H54 (cell line): ENCODE measurements around the gene NTSR1.

ENCODE experiments used
- DNase-seq: peaks from one replicate; pipeline ENCODE4 v3.0.0; 2011; ENCODE audit warnings: low spot score, mixed read lengths; ENCODE audit not compliant: insufficient read length
- FAIRE-seq: peaks from 3 replicates; lab custom pipeline; 2011; peaks lifted over from hg19 to GRCh38; lab: Jason Lieb, UNC
- POLR2A ChIP-seq: IDR thresholded peaks from 2 replicates; pipeline ENCODE4 v1.6.1; 2011; ENCODE audit warnings: low read depth, mild to moderate bottlenecking, low read length

NTSR1 gene

DNA sequence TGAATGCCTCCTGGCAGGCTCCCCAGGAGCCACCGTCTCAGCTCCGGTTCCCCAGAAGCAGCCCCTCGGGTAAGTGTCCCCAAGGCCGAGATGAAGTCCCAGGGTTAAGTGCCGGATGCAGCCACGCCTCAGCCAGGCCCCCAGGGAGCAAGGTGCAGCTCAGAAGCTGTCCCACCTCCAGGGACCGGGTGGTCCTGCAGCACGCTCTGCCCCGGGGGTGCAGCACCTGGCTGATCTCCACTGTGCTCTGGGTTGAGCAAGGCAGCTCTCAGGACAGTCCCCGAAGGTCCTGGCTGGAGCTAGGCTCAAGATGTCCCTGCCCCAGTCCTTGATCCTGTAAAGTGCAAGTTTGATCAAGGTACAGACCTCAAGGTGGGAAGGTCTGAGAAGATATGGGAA is 15.1 kb upstream of the NTSR1 start:
- FAIRE-seq (no peak), DNase-seq (no peak)
- no peak for TF ChIP-seq POLR2A

DNA sequence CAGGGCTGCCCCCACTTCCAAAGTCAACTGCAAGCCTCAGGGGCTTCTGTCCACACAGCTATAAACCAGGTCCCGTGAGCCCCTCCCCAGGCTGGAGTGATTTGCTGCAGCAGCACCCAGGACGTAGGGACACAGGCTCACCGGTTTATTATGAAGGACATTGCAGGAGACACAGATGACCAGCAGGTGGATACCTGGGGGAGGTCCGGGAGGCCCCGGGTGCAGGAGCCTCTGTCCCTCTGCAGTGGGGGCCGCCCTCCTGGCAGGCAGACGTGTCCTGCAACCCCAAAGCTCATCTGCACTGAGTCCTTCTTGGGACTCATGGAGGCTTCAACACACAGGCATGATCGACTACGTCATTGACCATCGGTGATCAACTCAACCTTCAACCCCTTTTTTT is 14.5 kb upstream of the NTSR1 start:
- DNase-seq = no peak
- no peak for FAIRE-seq

GRCh38 chr20:62694868-62695267 is 13.8 kb upstream of the NTSR1 start:
- no peak for DNase-seq
- no peak for TF ChIP-seq POLR2A
- FAIRE-seq = no peak

More for the DNA sequence above, 14.5 kb upstream of the NTSR1 start:
- TF ChIP-seq POLR2A = no peak

DNA sequence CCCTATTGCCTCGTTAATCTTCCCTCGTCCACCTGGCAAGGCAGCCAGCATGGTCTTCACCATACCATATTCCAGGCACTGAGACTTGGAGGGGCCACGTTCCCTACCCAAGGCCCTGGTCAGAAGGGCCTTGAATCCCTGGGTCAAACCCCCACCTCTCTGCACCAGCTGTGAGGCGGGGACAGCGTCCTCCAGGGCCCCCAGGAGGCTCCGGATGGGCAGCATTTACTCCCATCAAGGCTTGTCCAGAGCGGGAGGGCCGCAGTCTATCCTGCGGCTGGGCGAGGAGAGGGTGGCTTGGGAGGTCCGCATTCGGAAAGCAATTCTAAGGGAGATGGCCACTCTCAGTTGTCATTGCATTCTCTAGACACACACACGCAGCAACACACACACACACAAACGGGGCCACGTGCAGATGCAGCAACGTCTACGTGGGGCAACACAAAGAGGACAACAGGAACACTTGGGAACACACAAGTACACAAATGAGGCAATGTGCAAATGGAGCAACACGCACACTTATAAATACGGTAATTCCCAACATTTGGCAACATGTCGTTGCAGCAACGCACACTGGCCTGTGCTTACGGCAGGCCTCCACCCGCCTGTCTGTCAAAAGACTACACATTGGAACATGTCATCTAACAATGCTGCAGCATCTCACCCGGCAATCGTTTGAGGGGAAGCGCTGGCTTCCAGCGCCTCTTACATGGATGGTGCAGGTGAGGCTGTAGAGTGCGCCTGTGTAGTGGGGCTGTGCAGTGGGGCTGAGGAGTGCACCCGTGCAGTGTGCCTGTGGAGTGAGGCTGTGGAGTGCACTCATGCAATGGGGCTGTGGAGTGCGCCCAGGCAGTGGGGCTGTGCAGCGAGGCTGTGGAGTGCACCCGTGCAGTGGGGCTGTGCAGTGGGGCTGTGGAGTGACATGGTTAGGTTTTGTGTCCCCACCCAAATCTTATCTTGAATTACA is 12.9 kb upstream of the NTSR1 start:
- TF ChIP-seq POLR2A = no peak
- FAIRE-seq = no peak
- no peak for DNase-seq

GRCh38 chr20:62696434-62696957 is 12.1 kb upstream of the NTSR1 start:
- no peak for FAIRE-seq
- no peak for TF ChIP-seq POLR2A
- DNase-seq = no peak

GRCh38 chr20:62696989-62697388 is 11.6 kb upstream of the NTSR1 start:
- TF ChIP-seq POLR2A = no peak
- FAIRE-seq = no peak
- DNase-seq = no peak

- DNase-seq (no peak), FAIRE-seq (no peak)
- no peak for TF ChIP-seq POLR2A
Measured at GRCh38 chr20:62697468-62697912, 11.1 kb upstream of the NTSR1 start.

GRCh38 chr20:62698231-62698630 is 10.4 kb upstream of the NTSR1 start:
- no peak for TF ChIP-seq POLR2A
- no peak for FAIRE-seq
- DNase-seq = no peak

DNA sequence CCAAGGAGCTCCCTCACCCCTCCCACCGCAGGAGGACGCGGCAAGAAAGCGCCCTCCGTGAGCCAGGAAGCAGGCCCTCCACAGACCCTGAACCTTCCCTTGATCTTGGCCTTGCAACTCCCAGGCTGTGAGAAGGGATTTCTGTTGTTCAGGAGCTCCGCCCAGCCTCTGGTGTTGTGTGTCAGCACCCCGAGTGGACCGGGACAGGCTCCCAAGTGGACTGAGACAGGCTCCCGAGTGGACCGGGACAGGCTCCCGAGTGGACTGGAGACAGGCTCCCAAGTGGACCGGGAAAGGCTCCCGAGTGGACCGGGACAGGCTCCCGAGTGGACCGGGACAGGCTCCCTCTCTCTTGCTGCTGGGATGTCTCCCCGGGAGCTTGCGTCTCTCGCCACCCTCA is 9.3 kb upstream of the NTSR1 start:
- FAIRE-seq = no peak
- TF ChIP-seq POLR2A = no peak
- no peak for DNase-seq

- no peak for TF ChIP-seq POLR2A
- no peak for DNase-seq
- FAIRE-seq = no peak
Measured at GRCh38 chr20:62699741-62700140, 8.9 kb upstream of the NTSR1 start.

GRCh38 chr20:62700261-62700930 is 8.2 kb upstream of the NTSR1 start:
- TF ChIP-seq POLR2A = no peak
- FAIRE-seq (no peak), DNase-seq (no peak)

DNA sequence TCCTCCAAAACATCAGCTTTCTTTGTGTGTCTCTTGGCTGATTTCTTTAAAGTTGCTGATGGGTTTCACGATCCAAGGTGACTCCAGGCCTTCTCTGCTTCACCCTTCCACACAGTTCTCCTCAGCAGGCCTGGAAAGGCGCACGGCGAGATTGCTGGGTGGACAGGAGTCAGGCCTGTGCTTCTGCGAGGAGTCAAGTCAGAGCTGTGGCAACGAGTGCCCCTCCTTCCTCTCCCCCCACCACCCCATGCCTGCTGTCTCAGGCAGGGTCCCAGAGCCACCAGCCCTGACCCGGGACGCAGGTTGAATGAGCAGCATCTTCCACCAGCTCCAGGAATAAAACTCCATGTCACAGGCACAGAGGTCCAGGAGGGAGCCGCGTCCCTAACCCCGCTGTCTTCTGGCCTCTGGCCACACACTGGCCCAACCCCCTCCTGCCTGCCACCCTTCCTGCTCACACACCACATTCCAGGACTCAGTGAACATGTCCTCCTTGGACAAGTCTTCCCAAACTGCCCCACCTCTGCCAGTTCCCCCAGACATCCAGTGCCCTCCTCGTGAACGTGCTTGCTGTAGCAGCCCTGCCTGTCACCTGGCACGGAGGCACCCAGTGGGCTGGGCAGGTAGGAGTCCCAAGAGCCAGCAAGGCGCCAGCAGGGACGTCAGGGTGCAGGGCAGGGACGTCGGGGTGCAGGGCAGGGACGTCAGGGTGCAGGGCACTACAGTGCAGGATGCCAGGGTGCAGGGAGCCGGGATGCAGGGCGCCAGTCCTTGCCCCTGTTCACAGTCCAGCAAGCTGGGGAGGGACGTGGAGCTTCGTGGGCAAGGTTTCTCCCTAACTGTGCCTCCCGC is 7.2 kb upstream of the NTSR1 start:
- no peak for TF ChIP-seq POLR2A
- no peak for FAIRE-seq
- no peak for DNase-seq

DNA sequence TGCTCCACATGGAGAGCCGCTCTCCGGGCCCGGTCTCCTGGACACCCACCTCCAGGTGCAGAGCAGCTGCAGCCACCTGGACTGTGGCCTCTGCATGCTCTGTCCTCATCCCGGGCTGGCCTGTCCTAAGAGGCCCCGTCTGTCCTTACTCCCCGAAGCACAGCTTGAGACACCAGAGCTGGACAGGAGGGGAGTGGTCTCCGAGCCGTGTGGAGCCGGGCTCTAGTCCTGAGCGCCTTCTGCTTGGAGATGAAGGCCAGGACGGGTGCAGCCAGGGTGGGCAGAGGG is 6.7 kb upstream of the NTSR1 start:
- FAIRE-seq = no peak
- DNase-seq = no peak
- no peak for TF ChIP-seq POLR2A
